H9 (cell line): ENCODE data around the gene CA5A. TPM values are rescaled to one million over a fixed set of nuclear protein-coding genes. Genes with fewer than 3 reads are reported as not detected.

Experiments used
- DNase-seq: peaks from one replicate; pipeline ENCODE4 v3.0.0-alpha.2; 2017
- H2AFZ ChIP-seq: one replicate; pipeline ENCODE4 v1.6.1; 2013; ENCODE audit warnings: mild to moderate bottlenecking, low read length, control low read depth, moderate library complexity
- H2AK5ac ChIP-seq: 2 replicates; pipeline ENCODE4 v1.6.1; 2013; ENCODE audit warnings: low read length, control low read depth, mixed read lengths; ENCODE audit not compliant: insufficient read length
- H2BK120ac ChIP-seq: one replicate; pipeline ENCODE4 v1.6.1; 2013; ENCODE audit warnings: low read depth, mild to moderate bottlenecking, low read length, control low read depth, inconsistent platforms; ENCODE audit not compliant: poor library complexity, severe bottlenecking
- H2BK12ac ChIP-seq: 2 replicates; pipeline ENCODE4 v1.6.1; 2013; ENCODE audit warnings: low read length, control low read depth, mixed read lengths, low read depth; ENCODE audit not compliant: insufficient read length
- H2BK15ac ChIP-seq: 2 replicates; pipeline ENCODE4 v1.6.1; 2013; ENCODE audit warnings: low read depth, low read length, control low read depth
- H2BK20ac ChIP-seq: one replicate; pipeline ENCODE4 v1.6.1; 2013; ENCODE audit warnings: low read depth, mild to moderate bottlenecking, low read length, control low read depth, inconsistent platforms; ENCODE audit not compliant: poor library complexity, severe bottlenecking
- H2BK5ac ChIP-seq: 2 replicates; pipeline ENCODE4 v1.6.1; 2013; ENCODE audit warnings: low read length, control low read depth, mixed read lengths; ENCODE audit not compliant: insufficient read length
- H3K14ac ChIP-seq: 2 replicates; pipeline ENCODE4 v1.6.1; 2013; ENCODE audit warnings: low read length, control low read depth; ENCODE audit not compliant: insufficient read depth
- H3K18ac ChIP-seq: 2 replicates; pipeline ENCODE4 v1.6.1; 2013; ENCODE audit warnings: low read depth, mild to moderate bottlenecking, mixed read lengths, low read length, control low read depth; ENCODE audit not compliant: insufficient read length
- H3K23ac ChIP-seq: 2 replicates; pipeline ENCODE4 v1.6.1; 2013; ENCODE audit warnings: low read length, control low read depth, mixed read lengths, low read depth; ENCODE audit not compliant: insufficient read length
- H3K23me2 ChIP-seq: 2 replicates; pipeline ENCODE4 v1.6.1; 2013; ENCODE audit warnings: low read depth, mild to moderate bottlenecking, mixed read lengths, low read length, control low read depth; ENCODE audit not compliant: insufficient read length, poor library complexity, severe bottlenecking
- H3K27ac ChIP-seq: 2 replicates; pipeline ENCODE4 v1.5.1; 2013; ENCODE audit warnings: low read length, control low read depth, mixed read lengths, low read depth; ENCODE audit not compliant: insufficient read length
- H3K27me3 ChIP-seq: 2 replicates; pipeline ENCODE4 v1.6.1; 2013; ENCODE audit warnings: low read length, control low read depth, inconsistent platforms; ENCODE audit not compliant: insufficient read depth
- H3K4ac ChIP-seq: 2 replicates; pipeline ENCODE4 v1.6.1; 2013; ENCODE audit warnings: low read depth, mild to moderate bottlenecking, control low read depth, inconsistent platforms, low read length, moderate library complexity
- H3K4me1 ChIP-seq: 2 replicates; pipeline ENCODE4 v1.6.1; 2013; ENCODE audit warnings: low read length, control low read depth, inconsistent platforms; ENCODE audit not compliant: insufficient read depth
- H3K4me2 ChIP-seq: 2 replicates; pipeline ENCODE4 v1.6.1; 2013; ENCODE audit warnings: low read length, control low read depth, mixed read lengths; ENCODE audit not compliant: insufficient read length, insufficient read depth
- H3K56ac ChIP-seq: 2 replicates; pipeline ENCODE4 v1.6.1; 2013; ENCODE audit warnings: low read depth, mild to moderate bottlenecking, mixed read lengths, low read length, control low read depth; ENCODE audit not compliant: insufficient read length
- H3K79me1 ChIP-seq: 2 replicates; pipeline ENCODE4 v1.6.1; 2013; ENCODE audit warnings: low read depth, mild to moderate bottlenecking, moderate library complexity, low read length, control low read depth, inconsistent platforms; ENCODE audit not compliant: insufficient read depth, poor library complexity, severe bottlenecking
- H3K79me2 ChIP-seq: 2 replicates; pipeline ENCODE4 v1.6.1; 2013; ENCODE audit warnings: low read length, control low read depth, inconsistent platforms; ENCODE audit not compliant: insufficient read depth
- H3K9ac ChIP-seq: 2 replicates; pipeline ENCODE4 v1.6.1; 2013; ENCODE audit warnings: low read length, control low read depth, mixed read lengths; ENCODE audit not compliant: insufficient read length; ENCODE audit errors: extremely low read depth
- H3K9me3 ChIP-seq: one replicate; pipeline ENCODE4 v1.6.1; 2013; ENCODE audit warnings: low read depth, low read length, inconsistent platforms; ENCODE audit not compliant: control insufficient read depth
- H3T11ph ChIP-seq: one replicate; pipeline ENCODE4 v1.6.1; 2013; ENCODE audit warnings: mild to moderate bottlenecking, low read length, control low read depth, inconsistent platforms
- H4K20me1 ChIP-seq: one replicate; pipeline ENCODE4 v1.6.1; 2013; ENCODE audit not compliant: control insufficient read depth, insufficient read length, insufficient read depth
- H4K5ac ChIP-seq: 2 replicates; pipeline ENCODE4 v1.6.1; 2013; ENCODE audit warnings: low read depth, mild to moderate bottlenecking, mixed read lengths, low read length, control low read depth; ENCODE audit not compliant: insufficient read length
- H4K8ac ChIP-seq: replicated peaks from 2 replicates; pipeline ENCODE4 v1.6.1; 2013; ENCODE audit warnings: low read length, control low read depth, mixed read lengths, low read depth; ENCODE audit not compliant: insufficient read length
- H4K91ac ChIP-seq: 2 replicates; pipeline ENCODE4 v1.6.1; 2013; ENCODE audit warnings: low read depth, mild to moderate bottlenecking, moderate library complexity, mixed read lengths, low read length, control low read depth; ENCODE audit not compliant: insufficient read length
- H3K27ac Mint-ChIP-seq, 3 experiments: 2 replicates in 2 of 3; 3 replicates in 1 of 3; pipeline ENCODE4 v1.8.0; 2020 to 2021; ENCODE audit warnings: mixed read lengths in 3 of 3, mild to moderate bottlenecking in 1 of 3, moderate library complexity in 1 of 3
- H3K27me3 Mint-ChIP-seq: 2 replicates; pipeline ENCODE4 v1.8.0; 2021; ENCODE audit warnings: low read depth, mild to moderate bottlenecking, moderate library complexity, mixed read lengths
- H3K36me3 Mint-ChIP-seq, 3 experiments: 2 replicates in 2 of 3; 3 replicates in 1 of 3; pipeline ENCODE4 v1.8.0; 2020 to 2021; ENCODE audit warnings: low read depth in 3 of 3, mixed read lengths in 3 of 3; ENCODE audit not compliant: insufficient read depth in 1 of 3
- H3K4me1 Mint-ChIP-seq, 2 experiments: 2 replicates each; pipeline ENCODE4 v1.8.0; 2020; ENCODE audit warnings: mixed read lengths in 2 of 2
- H3K4me3 Mint-ChIP-seq, 2 experiments: 2 replicates in 1 of 2; 3 replicates in 1 of 2; pipeline ENCODE4 v1.8.0; 2020 to 2021; ENCODE audit warnings: mild to moderate bottlenecking in 2 of 2, mixed read lengths in 2 of 2, moderate library complexity in 1 of 2
- H3K9me3 Mint-ChIP-seq, 2 experiments: 2 replicates in 1 of 2; 3 replicates in 1 of 2; pipeline ENCODE4 v1.8.0; 2020; ENCODE audit warnings: mild to moderate bottlenecking in 2 of 2, mixed read lengths in 2 of 2, moderate library complexity in 1 of 2
- CTCF ChIP-seq: fragments of 200-600 bp; sonication (generic); conservative IDR thresholded peaks from 3 replicates; pipeline ENCODE4 v1.8.0; 2021; ENCODE audit warnings: antibody characterized with exemption, mild to moderate bottlenecking
- WGBS: extraction: QIAGEN DNeasy Blood & Tissue Kit; methylation state at CpG from one replicate; pipeline ENCODE4 v1.1.7; 2013; ENCODE audit warnings: missing lambda C conversion rate, low lambda C conversion rate, mixed read lengths; ENCODE audit not compliant: insufficient read length; ENCODE audit errors: extremely low coverage; 5-methylcytosine and 5-hydroxymethylcytosine counted together
- total RNA-seq: library from RNA; stranded (reverse); gene quantifications from 2 replicates; pipeline ENCODE4 v1.2.1, GENCODE V29; 2021

Gene CA5A
- total RNA-seq, 1 experiment from 2014 or later: not detected

DNA sequence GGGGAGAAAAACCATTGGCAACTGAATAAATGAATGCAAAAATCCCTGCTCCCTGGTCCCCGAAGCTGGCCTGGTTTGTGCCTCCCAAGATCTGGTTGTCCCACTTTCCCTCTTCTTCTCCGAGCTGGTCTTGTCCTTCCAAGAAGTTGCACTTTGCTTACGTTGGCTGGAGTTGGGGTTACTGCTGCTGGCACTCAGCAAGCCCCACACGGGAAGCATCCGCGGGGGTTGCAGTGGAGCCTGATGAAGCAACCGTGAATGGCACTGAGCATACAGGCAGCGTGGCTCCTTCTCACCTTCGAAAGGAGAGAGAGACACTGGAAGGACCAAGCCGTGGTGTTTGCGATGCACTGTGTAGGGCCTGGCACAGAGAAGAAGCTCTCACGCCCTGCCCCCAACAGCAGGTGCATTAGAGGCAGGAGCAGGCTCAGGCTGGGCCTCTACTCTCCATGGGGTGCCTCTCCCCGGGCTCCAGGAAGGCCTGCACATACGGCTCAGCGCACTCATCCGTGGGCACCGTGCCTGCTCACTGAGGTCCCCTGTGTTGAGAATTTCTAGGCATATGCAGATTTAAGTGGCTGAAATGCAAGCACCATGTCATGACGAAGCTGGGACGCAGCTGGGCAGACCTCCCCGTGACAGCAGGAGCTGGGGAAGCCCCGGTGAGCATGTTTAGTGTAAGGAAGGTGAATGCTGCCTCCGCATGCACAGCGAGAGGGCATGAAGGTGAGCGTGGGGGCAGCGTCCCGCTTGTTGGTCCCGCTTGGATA lies 12.1 kb downstream of the CA5A start:
- H4K5ac ChIP-seq: no peak overlapping the region
- WGBS: no CpG with 5 or more reads among the region's 27 CpGs
- no peak overlapping the region for H3K4ac ChIP-seq
- no peak overlapping the region for H3K56ac ChIP-seq
- Mint-ChIP-seq H3K9me3 (no peaks in the 10 kb centered on the region; a peak in 1 of 5 replicates), H3K4me1 (peaks cover 28 to 36% of the 10 kb centered on the region in 2 experiments), H3K4me3 (no peak overlapping the region; a peak in 1 of 5 replicates), H3K36me3 (no peaks in the 10 kb centered on the region), H3K27me3 (peaks cover 15% of the 10 kb centered on the region), H3K27ac (no peak overlapping the region; a peak in 1 of 7 replicates)
- H3K27me3 ChIP-seq: no peaks in the 10 kb centered on the region
- H2BK12ac ChIP-seq: no peak overlapping the region
- H3K23me2 ChIP-seq: no peaks in the 10 kb centered on the region
- H3K9ac ChIP-seq: no peak overlapping the region
- H3K4me2 ChIP-seq: no peak overlapping the region
- H3K23ac ChIP-seq: no peak overlapping the region
- no peak overlapping the region for H3K14ac ChIP-seq
- H2BK20ac ChIP-seq: no peak overlapping the region
- H4K8ac ChIP-seq: no peak overlapping the region
- no peak for TF ChIP-seq CTCF
- no peak overlapping the region for H2BK15ac ChIP-seq
- no peak overlapping the region for H3K18ac ChIP-seq
- H3K79me1 ChIP-seq: no peaks in the 10 kb centered on the region
- no peak overlapping the region for H2BK120ac ChIP-seq
- no peak overlapping the region for H3K27ac ChIP-seq
- H4K20me1 ChIP-seq: no peaks in the 10 kb centered on the region
- no peak overlapping the region for H2BK5ac ChIP-seq
- H4K91ac ChIP-seq: no peak overlapping the region
- H3K9me3 ChIP-seq: no peaks in the 10 kb centered on the region
- H3K4me1 ChIP-seq: no peaks in the 10 kb centered on the region
- no peak overlapping the region for H2AFZ ChIP-seq
- H3K79me2 ChIP-seq: no peaks in the 10 kb centered on the region
- no peak overlapping the region for H2AK5ac ChIP-seq
- no peak for DNase-seq
- no peak overlapping the region for H3T11ph ChIP-seq
